HCT116 (cell line): ENCODE results near the gene CCDC127.

Experiments
- CTCF ChIP-seq, 3 experiments: fragments of 200-600 bp in 1 of 3; sonication (generic) in 1 of 3; IDR thresholded peaks in 2 of 3; conservative IDR thresholded peaks in 1 of 3; 2 replicates each; pipeline ENCODE4 v1.5.1; 2012 to 2017; ENCODE audit warnings: low read depth in 2 of 3, low read length in 2 of 3, antibody characterized with exemption in 1 of 3, borderline replicate concordance in 1 of 3, control low read depth in 1 of 3, mild to moderate bottlenecking in 1 of 3, mixed read lengths in 1 of 3, mixed run types in 1 of 3, moderate library complexity in 1 of 3; ENCODE audit not compliant: insufficient read depth in 1 of 3
- EZH2phosphoT487 ChIP-seq: fragments of 200-600 bp; IDR thresholded peaks from 2 replicates; pipeline ENCODE4 v1.6.1; 2018; ENCODE audit warnings: antibody characterized with exemption, borderline replicate concordance
- POLR2A ChIP-seq: IDR thresholded peaks from 2 replicates; pipeline ENCODE4 v1.7.0; 2011; ENCODE audit warnings: borderline replicate concordance; ENCODE audit not compliant: insufficient read depth, insufficient read length; ENCODE audit errors: extremely low read depth

GRCh38 chr5:199197-199949, 18.6 kb downstream of the CCDC127 start:
- TF ChIP-seq EZH2phosphoT487 = no peak
- TF ChIP-seq CTCF (IDR thresholded peaks at IDR 0.05 in 2 of 3, conservative IDR thresholded peaks at IDR 0.05 in 1 of 3; ENCODE audit: borderline replicate concordance in 1 of 3, insufficient read depth in 1 of 3, low read depth in 2 of 3, low read length in 2 of 3) = no peak
- TF ChIP-seq POLR2A = no peak
